ENCODE data around the gene BICRAL.

DNA sequence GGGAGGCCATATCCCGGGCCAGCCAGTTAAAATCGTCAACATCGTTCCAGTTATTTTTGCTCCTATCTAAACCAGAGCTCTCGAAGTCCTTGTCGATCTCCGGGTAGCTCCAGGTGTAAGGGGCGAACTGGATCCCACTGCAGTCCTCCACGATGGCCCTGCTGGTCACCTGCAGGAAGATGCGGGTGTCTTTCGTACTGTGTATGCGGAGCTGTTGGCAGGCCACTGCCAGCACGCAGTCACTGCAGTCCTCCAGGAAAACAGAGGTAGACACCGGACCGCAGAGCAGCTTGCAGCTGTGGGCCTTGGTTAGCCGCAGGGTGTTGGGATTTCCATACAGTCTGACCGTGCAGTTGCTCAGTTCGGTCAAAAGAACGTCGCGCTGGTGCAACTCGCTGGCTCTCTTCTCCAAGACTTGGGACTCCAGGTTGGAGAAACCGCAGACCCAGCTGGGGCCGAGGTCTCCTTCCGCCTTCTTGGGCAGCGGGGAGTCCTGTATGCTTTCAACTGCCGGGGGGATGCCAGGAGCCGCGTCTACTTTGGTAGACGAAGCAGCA lies 36.7 kb upstream of the BICRAL start:
- no peak for TF ChIP-seq CTCF (IDR thresholded peaks at IDR 0.05)
- no peak for TF ChIP-seq POLR2AphosphoS5 (IDR thresholded peaks at IDR 0.05; ENCODE audit: low read depth, low read length)
- TF ChIP-seq, protein P1, sequence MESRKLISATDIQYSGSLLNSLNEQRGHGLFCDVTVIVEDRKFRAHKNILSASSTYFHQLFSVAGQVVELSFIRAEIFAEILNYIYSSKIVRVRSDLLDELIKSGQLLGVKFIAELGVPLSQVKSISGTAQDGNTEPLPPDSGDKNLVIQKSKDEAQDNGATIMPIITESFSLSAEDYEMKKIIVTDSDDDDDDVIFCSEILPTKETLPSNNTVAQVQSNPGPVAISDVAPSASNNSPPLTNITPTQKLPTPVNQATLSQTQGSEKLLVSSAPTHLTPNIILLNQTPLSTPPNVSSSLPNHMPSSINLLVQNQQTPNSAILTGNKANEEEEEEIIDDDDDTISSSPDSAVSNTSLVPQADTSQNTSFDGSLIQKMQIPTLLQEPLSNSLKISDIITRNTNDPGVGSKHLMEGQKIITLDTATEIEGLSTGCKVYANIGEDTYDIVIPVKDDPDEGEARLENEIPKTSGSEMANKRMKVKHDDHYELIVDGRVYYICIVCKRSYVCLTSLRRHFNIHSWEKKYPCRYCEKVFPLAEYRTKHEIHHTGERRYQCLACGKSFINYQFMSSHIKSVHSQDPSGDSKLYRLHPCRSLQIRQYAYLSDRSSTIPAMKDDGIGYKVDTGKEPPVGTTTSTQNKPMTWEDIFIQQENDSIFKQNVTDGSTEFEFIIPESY (IDR thresholded peaks at IDR 0.05; ENCODE audit: borderline replicate concordance, low read depth) = no peak
- no peak for TF ChIP-seq RAD21 (IDR thresholded peaks at IDR 0.05; ENCODE audit: low read length)
- no peak for TF ChIP-seq RXRA (IDR thresholded peaks at IDR 0.05; ENCODE audit: borderline replicate concordance, low read depth)
- TF ChIP-seq EP300 (IDR thresholded peaks at IDR 0.05; ENCODE audit: borderline replicate concordance in 1 of 2, low read depth in 1 of 2, low read length in 1 of 2) = no peak
- TF ChIP-seq REST (IDR thresholded peaks at IDR 0.05; ENCODE audit: low read depth, low read length) = no peak
- TF ChIP-seq SMC3 (IDR thresholded peaks at IDR 0.05; ENCODE audit: low read depth, low read length) = no peak
- no peak for TF ChIP-seq FOXM1 (IDR thresholded peaks at IDR 0.05; ENCODE audit: low read depth)
- no peak for TF ChIP-seq USF1 (IDR thresholded peaks at IDR 0.05; ENCODE audit: borderline replicate concordance, low read depth)
